Smooth muscle cell (in vitro differentiated cells): ENCODE measurements around the gene PCNX4. TPM values are rescaled to one million over a fixed set of nuclear protein-coding genes. Genes with fewer than 3 reads are reported as not detected.
A peak's percentile ranks its signal among the peaks of the same experiment; 100 is the strongest.

Experiments
- DNase-seq: peaks from one replicate; lab custom pipeline; 2025; ENCODE audit not compliant: unreplicated experiment; lab: John Stamatoyannopoulos, UW
- H2AFZ ChIP-seq: fragments of 200-600 bp; sonication (generic); 2 replicates; pipeline ENCODE4 v1.6.0; 2016; ENCODE audit warnings: antibody characterized with exemption, low read depth, mild to moderate bottlenecking
- H3F3A ChIP-seq: fragments of 200-600 bp; sonication (generic); 2 replicates; pipeline ENCODE4 v1.6.0; 2017; ENCODE audit warnings: antibody characterized with exemption, low read depth
- H3K27ac ChIP-seq: fragments of 200-600 bp; sonication (generic); 2 replicates; pipeline ENCODE4 v1.5.1; 2016; ENCODE audit warnings: low read depth, mild to moderate bottlenecking
- H3K27me3 ChIP-seq: fragments of 200-600 bp; sonication (generic); 2 replicates; pipeline ENCODE4 v1.6.1; 2016; ENCODE audit warnings: low read depth, mild to moderate bottlenecking
- H3K36me3 ChIP-seq: fragments of 200-600 bp; sonication (generic); 2 replicates; pipeline ENCODE4 v1.5.1; 2016; ENCODE audit warnings: low read depth
- H3K4me1 ChIP-seq: fragments of 200-600 bp; sonication (generic); 2 replicates; pipeline ENCODE4 v1.5.1; 2016; ENCODE audit warnings: low read depth
- H3K4me2 ChIP-seq: fragments of 200-600 bp; sonication (generic); 2 replicates; pipeline ENCODE4 v1.6.0; 2016; ENCODE audit warnings: mild to moderate bottlenecking
- H3K4me3 ChIP-seq: fragments of 200-600 bp; sonication (generic); 2 replicates; pipeline ENCODE4 v1.5.1; 2016; ENCODE audit warnings: mild to moderate bottlenecking
- H3K79me2 ChIP-seq: fragments of 200-600 bp; sonication (generic); 2 replicates; pipeline ENCODE4 v1.6.0; 2016; ENCODE audit warnings: low read depth, mild to moderate bottlenecking
- H3K9ac ChIP-seq: fragments of 200-600 bp; sonication (generic); 2 replicates; pipeline ENCODE4 v1.6.0; 2016; ENCODE audit warnings: low read depth
- H3K9me3 ChIP-seq: fragments of 200-600 bp; sonication (generic); replicated peaks from 2 replicates; pipeline ENCODE4 v1.5.1; 2016; ENCODE audit warnings: low read depth
- H4K20me1 ChIP-seq: fragments of 200-600 bp; sonication (generic); 2 replicates; pipeline ENCODE4 v1.6.0; 2016; ENCODE audit warnings: low read depth
- WGBS: methylation state at CpG from one replicate; pipeline ENCODE4 v1.1.7; 2016; ENCODE audit warnings: low lambda C conversion rate; 5-methylcytosine and 5-hydroxymethylcytosine counted together
- polyA plus RNA-seq: library from polyadenylated mRNA; unstranded; fragments of >200 nt; fragmentation: Nextera tagmentation; extraction: Ambion mirVana; gene quantifications from 2 replicates; pipeline ENCODE4 v1.2.1, GENCODE V29; 2016
- total RNA-seq: library from RNA; depleted of rRNA; stranded (reverse); fragments of >200 nt; gene quantifications from 2 replicates; pipeline ENCODE4 v1.2.3, GENCODE V29; 2014
- TF ChIP-seq, protein P1 (sequence below): fragments of 200-600 bp; sonication (generic); IDR thresholded peaks from 2 replicates; pipeline ENCODE4 v1.5.1; 2017; ENCODE audit warnings: borderline replicate concordance, mild to moderate bottlenecking, antibody characterized with exemption; ENCODE audit not compliant: insufficient read depth, poor library complexity, severe bottlenecking

Gene PCNX4
- total and polyA plus RNA-seq, 2 experiments from 2014 or later, result 28.2 to 93.9 TPM

DNA sequence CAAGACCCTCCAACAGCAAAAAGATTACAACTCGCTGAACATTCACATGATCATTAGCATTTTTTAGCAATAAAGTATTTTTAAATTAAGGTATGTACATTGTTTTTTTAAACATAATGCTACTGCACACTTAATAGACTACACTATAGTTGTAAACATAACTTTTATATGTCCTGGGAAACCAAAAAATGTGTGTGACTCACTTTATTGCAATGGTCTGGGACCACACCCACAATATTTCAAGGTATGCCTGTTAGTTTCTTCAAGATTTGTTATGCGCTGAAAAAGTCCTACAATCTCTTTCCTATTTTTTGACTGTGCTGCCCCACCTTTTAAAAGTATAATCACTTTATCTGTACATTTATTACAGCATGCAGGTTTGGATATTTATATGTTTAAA is 30.4 kb upstream of the PCNX4 start:
- Histone ChIP-seq H3K4me1 (peaks cover 3% of the 10 kb centered on the region), H4K20me1 (no peaks in the 10 kb centered on the region), H2AFZ (no peak overlapping the region), H3K9ac (no peak overlapping the region), H3K9me3 (no peaks in the 10 kb centered on the region), H3K79me2 (no peaks in the 10 kb centered on the region), H3F3A (no peaks in the 10 kb centered on the region), H3K27me3 (no peaks in the 10 kb centered on the region), H3K4me3 (no peak overlapping the region), H3K4me2 (no peak overlapping the region), H3K36me3 (no peaks in the 10 kb centered on the region), H3K27ac (no peak overlapping the region)
- DNase-seq, result no peak
- TF ChIP-seq, protein P1, sequence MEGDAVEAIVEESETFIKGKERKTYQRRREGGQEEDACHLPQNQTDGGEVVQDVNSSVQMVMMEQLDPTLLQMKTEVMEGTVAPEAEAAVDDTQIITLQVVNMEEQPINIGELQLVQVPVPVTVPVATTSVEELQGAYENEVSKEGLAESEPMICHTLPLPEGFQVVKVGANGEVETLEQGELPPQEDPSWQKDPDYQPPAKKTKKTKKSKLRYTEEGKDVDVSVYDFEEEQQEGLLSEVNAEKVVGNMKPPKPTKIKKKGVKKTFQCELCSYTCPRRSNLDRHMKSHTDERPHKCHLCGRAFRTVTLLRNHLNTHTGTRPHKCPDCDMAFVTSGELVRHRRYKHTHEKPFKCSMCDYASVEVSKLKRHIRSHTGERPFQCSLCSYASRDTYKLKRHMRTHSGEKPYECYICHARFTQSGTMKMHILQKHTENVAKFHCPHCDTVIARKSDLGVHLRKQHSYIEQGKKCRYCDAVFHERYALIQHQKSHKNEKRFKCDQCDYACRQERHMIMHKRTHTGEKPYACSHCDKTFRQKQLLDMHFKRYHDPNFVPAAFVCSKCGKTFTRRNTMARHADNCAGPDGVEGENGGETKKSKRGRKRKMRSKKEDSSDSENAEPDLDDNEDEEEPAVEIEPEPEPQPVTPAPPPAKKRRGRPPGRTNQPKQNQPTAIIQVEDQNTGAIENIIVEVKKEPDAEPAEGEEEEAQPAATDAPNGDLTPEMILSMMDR, result no peak
- 88% methylated on average over 2 of the region's 2 CpGs for WGBS

GRCh38 chr14:60064491-60065072 is 27.1 kb upstream of the PCNX4 start:
- Histone ChIP-seq H3K9me3 (no peaks in the 10 kb centered on the region), H2AFZ (no peak overlapping the region), H3K27me3 (no peaks in the 10 kb centered on the region), H3F3A (no peaks in the 10 kb centered on the region), H4K20me1 (no peaks in the 10 kb centered on the region), H3K4me3 (no peak overlapping the region), H3K36me3 (no peaks in the 10 kb centered on the region), H3K9ac (no peak overlapping the region), H3K4me2 (no peak overlapping the region), H3K27ac (no peak overlapping the region), H3K79me2 (no peaks in the 10 kb centered on the region), H3K4me1 (peaks cover 3% of the 10 kb centered on the region)
- DNase-seq, result no peak
- TF ChIP-seq, protein P1, result peak; percentile 65

- Histone ChIP-seq H4K20me1 (no peaks in the 10 kb centered on the region), H2AFZ (no peak overlapping the region), H3K9me3 (no peaks in the 10 kb centered on the region), H3K4me1 (peaks cover 3% of the 10 kb centered on the region), H3F3A (no peaks in the 10 kb centered on the region), H3K36me3 (no peaks in the 10 kb centered on the region), H3K4me2 (no peak overlapping the region), H3K4me3 (no peak overlapping the region), H3K79me2 (no peaks in the 10 kb centered on the region), H3K27me3 (no peaks in the 10 kb centered on the region), H3K27ac (no peak overlapping the region), H3K9ac (no peak overlapping the region)
- TF ChIP-seq, protein P1, result no peak
- WGBS, result 80% methylated on average over 1 of the region's 1 CpG
- DNase-seq, result no peak
Measured at GRCh38 chr14:60067882-60068281, 23.8 kb upstream of the PCNX4 start.

DNA sequence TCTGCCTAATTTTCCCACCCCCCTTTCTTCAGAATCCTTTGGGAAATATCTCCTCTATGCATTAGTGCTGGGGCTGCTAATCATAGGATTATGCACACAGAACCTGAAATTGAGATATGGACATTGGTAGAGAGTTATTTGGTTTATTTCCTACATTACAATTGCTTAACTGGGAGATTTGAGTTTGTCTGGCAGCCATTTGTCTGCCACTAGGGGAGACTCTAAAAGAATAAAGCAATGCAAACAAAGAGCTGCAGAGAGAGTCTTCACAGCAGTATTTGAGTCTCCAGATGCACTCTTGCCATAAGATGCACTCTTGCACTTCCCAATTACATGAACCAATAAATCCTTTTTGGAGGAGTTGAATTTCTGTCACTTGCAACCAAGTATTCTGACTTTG is 12.0 kb upstream of the PCNX4 start:
- Histone ChIP-seq H3K27ac (no peak overlapping the region), H3K9me3 (no peaks in the 10 kb centered on the region), H4K20me1 (no peaks in the 10 kb centered on the region), H3K79me2 (no peaks in the 10 kb centered on the region), H3K36me3 (no peaks in the 10 kb centered on the region), H3K4me1 (no peaks in the 10 kb centered on the region), H3F3A (no peaks in the 10 kb centered on the region), H2AFZ (no peak overlapping the region), H3K4me2 (no peak overlapping the region), H3K4me3 (no peak overlapping the region), H3K9ac (no peak overlapping the region), H3K27me3 (no peaks in the 10 kb centered on the region)
- TF ChIP-seq, protein P1, result no peak
- no peak for DNase-seq
